Suprapubic skin (tissue), 4 donors: ENCODE data around the gene PRR3.

ENCODE experiments used
- EP300 ChIP-seq: sonication (generic); formaldehyde crosslinking; IDR thresholded peaks from one replicate; pipeline ENCODE4 v1.6.1; 2017; ENCODE audit warnings: antibody characterized with exemption
- POLR2AphosphoS5 ChIP-seq, 3 donors: sonication (generic); formaldehyde crosslinking; IDR thresholded peaks; one replicate each; pipeline ENCODE4 v1.6.1; 2017; ENCODE audit warnings: antibody characterized with exemption in 3 of 3
- TF ChIP-seq, protein P1 (sequence below), 2 donors: fragments of 200-600 bp in 1 of 2; fragments of 450-650 bp in 1 of 2; sonication (generic) in 1 of 2; IDR thresholded peaks; one replicate each; pipeline ENCODE4 v1.5.1; 2016 to 2019; ENCODE audit warnings: antibody characterized with exemption in 2 of 2, mild to moderate bottlenecking in 1 of 2, moderate library complexity in 1 of 2

DNA sequence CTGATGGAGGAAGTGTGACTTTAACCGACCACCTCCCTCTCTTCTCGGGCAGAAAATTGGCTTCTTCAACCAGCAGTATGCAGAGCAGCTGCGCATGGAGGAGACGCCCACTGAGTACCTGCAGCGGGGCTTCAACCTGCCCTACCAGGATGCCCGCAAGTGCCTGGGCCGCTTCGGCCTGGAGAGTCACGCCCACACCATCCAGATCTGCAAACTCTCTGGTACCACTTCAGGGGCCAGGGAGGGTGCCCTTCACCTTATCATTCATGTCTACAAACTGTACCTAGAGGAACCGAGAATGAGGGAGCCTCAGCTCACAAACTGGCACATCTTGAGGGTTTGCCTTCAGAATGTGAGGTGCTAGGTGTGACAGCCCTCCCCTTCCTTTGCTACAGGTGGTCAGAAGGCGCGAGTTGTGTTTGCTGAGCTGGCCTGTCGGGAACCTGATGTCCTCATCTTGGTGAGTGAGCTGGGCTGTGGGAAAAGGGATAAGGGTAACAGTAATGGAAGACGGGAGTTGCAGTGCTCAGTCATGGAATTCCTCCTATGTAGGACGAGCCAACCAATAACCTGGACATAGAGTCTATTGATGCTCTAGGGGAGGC is 32.8 kb downstream of the PRR3 start:
- TF ChIP-seq, protein P1, sequence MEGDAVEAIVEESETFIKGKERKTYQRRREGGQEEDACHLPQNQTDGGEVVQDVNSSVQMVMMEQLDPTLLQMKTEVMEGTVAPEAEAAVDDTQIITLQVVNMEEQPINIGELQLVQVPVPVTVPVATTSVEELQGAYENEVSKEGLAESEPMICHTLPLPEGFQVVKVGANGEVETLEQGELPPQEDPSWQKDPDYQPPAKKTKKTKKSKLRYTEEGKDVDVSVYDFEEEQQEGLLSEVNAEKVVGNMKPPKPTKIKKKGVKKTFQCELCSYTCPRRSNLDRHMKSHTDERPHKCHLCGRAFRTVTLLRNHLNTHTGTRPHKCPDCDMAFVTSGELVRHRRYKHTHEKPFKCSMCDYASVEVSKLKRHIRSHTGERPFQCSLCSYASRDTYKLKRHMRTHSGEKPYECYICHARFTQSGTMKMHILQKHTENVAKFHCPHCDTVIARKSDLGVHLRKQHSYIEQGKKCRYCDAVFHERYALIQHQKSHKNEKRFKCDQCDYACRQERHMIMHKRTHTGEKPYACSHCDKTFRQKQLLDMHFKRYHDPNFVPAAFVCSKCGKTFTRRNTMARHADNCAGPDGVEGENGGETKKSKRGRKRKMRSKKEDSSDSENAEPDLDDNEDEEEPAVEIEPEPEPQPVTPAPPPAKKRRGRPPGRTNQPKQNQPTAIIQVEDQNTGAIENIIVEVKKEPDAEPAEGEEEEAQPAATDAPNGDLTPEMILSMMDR (IDR thresholded peaks at IDR 0.05) = no peak
- TF ChIP-seq EP300 (no peak), POLR2AphosphoS5 (IDR thresholded peaks at IDR 0.05) (no peak)
